T-helper 2 cell (primary cell): Measurements from ENCODE around the gene WDR82.
A peak's percentile ranks its signal among the peaks of the same experiment; 100 is the strongest.

Source experiments
- DNase-seq, 5 experiments: peaks; one replicate each; pipeline versions ENCODE4 v3.0.0 to v3.0.0-alpha.2; 2012 to 2022

Gene WDR82

DNA sequence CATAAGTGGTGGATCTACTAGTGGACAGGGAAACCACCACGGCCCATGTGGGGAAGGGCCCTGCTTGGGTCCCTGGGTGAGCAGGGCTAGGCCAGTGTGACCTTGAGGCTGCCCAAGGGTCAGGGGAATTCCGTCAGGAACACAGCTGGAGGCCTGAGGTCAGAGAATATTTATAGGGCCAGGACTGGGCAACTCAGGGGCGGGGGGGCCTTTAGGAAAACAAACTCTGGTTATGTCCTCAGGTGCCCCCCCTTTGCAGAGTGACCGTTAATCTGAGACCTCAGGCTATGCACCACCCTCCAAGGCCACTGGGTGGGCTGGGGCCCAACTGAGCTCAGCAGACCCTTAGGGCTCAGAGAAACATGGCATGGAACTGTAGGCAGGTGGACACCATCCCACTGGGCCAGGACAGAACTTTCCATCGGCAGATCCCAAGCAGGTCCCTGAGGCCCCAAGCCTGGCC is 42.0 kb downstream of the WDR82 start:
- no peak for DNase-seq

GRCh38 chr3:52234516-52235447 is 43.7 kb downstream of the WDR82 start:
- DNase-seq: no peak

GRCh38 chr3:52233968-52234367 is 44.5 kb downstream of the WDR82 start:
- no peak for DNase-seq

DNA sequence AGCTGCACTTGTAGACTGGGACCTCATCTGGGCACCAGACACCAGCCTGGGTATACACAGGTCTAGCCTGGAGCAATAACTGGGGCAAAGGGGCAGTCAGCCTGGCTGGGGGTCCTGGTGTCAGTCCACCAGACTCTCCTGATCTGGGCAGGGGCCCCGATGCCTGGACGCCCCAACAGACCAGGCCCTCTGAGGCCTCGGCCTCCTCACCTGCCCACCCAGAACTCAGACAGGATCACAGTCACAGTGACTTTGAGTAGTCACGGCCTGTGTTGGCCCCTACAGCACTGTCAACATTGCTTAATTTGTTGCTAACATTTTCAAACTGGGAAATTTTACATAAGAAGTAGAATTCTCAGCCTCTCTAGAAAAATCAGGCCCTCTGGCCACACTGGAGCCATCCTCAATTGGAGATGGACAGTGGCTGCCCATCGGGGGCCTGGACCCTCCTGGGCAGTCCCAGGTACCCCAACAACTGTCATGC is 45.3 kb downstream of the WDR82 start:
- no peak for DNase-seq

- DNase-seq: peak in 1 of 5 experiments; percentile 57
Measured at GRCh38 chr3:52232279-52233107, 46.0 kb downstream of the WDR82 start.

GRCh38 chr3:52231502-52232278 is 46.8 kb downstream of the WDR82 start:
- DNase-seq: peak; percentile 76 to 89 (median 83)

DNA sequence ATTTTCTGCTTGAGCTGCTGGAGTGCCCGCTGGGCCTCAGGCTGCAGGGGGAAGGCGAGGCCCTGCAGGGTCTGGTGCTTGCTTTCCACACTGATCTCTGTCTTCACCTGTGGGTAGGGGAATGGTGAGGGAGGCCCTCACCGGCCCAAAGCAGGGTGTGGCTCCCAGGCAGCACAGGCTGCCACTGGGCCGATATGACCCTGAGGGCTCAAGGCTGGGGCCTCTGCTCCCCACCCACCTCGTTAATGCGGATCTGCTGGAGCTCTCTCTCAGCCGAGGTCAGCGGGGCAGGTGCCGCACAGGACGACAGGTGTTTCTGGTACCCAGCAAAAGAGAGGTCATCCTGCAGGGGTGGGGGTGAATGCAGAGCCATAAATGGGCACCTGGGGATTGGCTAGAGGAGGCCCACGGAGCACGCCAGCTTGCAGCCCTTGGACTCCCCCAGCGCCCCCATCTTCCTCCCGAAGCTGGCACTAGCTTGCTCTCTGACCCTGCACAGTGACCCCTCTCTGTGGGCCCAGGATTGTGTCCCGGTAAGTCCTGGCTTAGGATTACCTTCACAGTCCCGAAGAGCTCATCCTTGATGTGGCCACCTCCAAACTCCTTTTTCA is 47.5 kb downstream of the WDR82 start:
- DNase-seq: no peak

DNA sequence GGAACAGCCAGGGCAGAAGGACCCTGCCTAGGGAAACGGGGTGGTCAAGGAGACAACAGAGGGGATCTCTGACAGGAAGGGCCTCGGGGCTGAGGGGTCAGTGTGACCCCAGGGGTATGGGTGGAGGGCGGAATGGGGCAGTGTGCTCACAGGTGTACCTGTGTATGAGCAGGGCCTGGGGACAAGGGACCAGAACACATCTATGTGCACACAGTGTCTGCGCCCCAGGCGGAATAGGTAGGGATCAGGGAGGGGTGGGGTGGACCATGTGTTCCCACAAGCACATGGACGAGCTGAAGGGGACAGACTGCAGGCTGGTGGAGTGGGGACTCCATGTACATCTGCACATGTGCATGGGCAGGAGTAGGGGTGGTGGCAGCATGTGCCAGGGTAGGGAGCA is 48.0 kb downstream of the WDR82 start:
- DNase-seq: no peak

GRCh38 chr3:52229656-52230055 is 48.8 kb downstream of the WDR82 start:
- DNase-seq: no peak

- DNase-seq: no peak
Measured at GRCh38 chr3:52228751-52229291, 49.6 kb downstream of the WDR82 start.

DNA sequence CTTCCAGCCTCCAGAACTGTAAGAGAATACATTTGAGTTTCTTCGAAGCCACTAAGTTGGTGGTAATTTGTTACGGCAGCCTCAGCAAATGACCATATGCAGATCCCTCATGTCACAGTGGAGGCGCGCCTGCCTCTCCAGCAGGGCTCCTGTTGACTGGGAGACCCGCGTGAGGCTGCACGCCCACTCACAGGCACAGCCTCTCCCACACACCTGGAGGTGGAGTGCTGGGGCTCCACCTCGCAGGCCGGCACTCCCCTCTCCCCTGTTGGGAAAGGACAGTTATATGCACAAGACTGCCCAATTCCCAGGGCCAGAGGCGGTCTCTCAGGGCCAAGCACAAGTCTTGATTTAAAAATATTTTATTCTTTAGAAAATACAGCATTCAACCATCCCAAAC is 50.2 kb downstream of the WDR82 start:
- no peak for DNase-seq

GRCh38 chr3:52227766-52228165 is 50.7 kb downstream of the WDR82 start:
- DNase-seq: no peak

DNA sequence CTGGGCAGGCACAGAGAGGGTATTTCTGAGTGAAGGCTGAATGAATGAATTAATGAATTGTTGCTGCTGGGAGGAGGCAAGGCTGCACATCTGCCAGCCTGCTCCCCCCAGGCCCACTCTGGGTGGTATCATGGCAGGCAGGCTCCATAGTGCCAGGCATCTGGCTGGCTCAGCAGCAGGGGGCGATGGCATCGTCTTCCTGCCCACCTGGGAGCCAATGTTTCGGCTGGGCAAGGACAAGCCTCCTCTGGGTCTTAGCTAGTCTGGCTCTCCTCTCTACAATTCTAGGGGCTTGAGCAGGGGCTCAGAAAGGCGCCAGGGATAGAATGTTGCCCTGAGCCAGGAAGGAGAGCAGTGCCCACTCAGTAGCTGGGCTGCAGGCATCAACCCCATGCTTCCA is 51.3 kb downstream of the WDR82 start:
- no peak for DNase-seq

DNA sequence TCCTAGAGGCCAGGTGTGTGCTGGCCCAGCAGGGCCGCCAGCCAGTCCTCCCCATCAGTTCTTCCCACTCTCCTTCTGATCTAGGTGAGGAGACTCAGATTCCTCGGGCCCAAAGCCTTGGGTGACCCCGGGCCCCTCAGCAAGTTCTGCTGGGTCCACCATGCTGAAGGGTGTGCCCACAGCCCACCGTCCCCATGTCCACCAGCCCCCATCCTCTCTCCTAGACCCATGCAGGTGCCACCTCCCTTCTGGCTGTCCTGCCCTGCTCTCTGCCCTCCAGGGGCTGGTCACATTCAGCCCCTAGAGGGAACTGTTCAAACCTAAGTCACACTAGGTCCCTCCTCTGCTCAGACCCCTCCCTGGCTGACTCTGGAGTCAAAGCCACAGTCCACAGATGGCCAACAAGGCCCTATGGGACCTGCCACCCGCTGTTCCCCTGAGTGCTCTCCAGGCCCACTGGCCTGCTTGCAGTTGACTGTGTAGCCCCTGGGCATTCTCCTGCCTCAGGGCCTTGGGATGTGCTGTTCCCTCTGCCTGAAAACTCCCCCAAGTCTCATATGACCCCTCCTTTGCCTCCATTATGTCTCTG is 52.1 kb downstream of the WDR82 start:
- DNase-seq: no peak

DNA sequence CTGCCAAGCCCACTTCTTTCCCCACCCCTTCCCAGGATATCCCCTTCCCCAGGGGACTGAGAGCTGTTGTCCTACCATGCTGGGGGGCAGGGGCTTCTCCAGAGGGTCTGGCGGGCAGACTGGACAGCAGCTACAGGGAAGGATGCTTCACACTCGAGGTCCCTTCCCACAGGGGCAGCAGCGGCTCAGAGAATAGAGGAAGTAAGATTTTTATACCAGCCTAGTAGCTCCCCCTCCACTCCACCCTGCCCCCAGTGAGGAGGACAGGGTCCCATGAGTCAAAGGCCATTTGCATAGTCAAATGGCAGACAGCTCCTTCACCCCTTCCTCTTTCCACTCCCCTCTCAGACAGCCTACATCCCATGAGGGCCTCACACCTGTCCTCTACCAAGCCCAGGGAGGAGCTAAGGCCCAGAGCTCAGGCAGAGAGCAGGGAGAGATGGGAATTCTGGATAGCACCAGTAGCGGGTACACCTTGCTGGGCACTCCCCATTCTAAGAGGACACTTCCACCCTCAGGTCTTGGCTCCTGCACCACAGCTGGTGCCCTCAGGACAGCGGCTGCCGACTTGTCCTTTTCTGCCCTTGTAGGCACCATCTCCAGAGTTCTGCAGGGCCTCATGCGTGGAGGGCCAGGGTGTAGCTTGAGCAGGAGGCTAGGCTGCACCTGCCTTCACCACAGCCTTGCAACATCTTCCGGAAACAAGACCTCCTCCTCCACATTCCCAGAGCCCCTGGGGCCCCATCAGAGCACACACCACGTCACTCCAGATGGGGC is 52.8 kb downstream of the WDR82 start, which contains the start of gene TLR9:
Gene TLR9, minus strand, starts transcription at position 194 of the 777 bp plus-strand sequence. Its CDS starts 116 bp downstream, at position 78.
- DNase-seq: no peak

GRCh38 chr3:52223449-52224408 is 54.7 kb downstream of the WDR82 start:
- no peak for DNase-seq

- DNase-seq: no peak
Measured at GRCh38 chr3:52222319-52223221, 55.9 kb downstream of the WDR82 start.
